VCaP (cell line): ENCODE measurements around the gene PLCB1.

Source experiments
- H3K27ac ChIP-seq: fragments of 450-650 bp; 2 replicates; pipeline ENCODE4 v1.5.1; 2017
- CTCF ChIP-seq: fragments of 450-650 bp; conservative IDR thresholded peaks from 2 replicates; pipeline ENCODE4 v1.5.1; 2017; ENCODE audit warnings: mild to moderate bottlenecking, moderate library complexity

Gene PLCB1

GRCh38 chr20:8932192-8933165, 800.4 kb downstream of the PLCB1 start:
- TF ChIP-seq CTCF: no peak
- no peak overlapping the region for H3K27ac ChIP-seq

GRCh38 chr20:8933381-8933807, 801.3 kb downstream of the PLCB1 start:
- no peak overlapping the region for H3K27ac ChIP-seq
- TF ChIP-seq CTCF: no peak

- H3K27ac ChIP-seq: no peak overlapping the region
- TF ChIP-seq CTCF: no peak
Observed at GRCh38 chr20:8934362-8934761, 802.3 kb downstream of the PLCB1 start.
